Measurements from ENCODE around the gene PSMF1.

PSMF1 gene, protein sequence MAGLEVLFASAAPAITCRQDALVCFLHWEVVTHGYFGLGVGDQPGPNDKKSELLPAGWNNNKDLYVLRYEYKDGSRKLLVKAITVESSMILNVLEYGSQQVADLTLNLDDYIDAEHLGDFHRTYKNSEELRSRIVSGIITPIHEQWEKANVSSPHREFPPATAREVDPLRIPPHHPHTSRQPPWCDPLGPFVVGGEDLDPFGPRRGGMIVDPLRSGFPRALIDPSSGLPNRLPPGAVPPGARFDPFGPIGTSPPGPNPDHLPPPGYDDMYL

DNA sequence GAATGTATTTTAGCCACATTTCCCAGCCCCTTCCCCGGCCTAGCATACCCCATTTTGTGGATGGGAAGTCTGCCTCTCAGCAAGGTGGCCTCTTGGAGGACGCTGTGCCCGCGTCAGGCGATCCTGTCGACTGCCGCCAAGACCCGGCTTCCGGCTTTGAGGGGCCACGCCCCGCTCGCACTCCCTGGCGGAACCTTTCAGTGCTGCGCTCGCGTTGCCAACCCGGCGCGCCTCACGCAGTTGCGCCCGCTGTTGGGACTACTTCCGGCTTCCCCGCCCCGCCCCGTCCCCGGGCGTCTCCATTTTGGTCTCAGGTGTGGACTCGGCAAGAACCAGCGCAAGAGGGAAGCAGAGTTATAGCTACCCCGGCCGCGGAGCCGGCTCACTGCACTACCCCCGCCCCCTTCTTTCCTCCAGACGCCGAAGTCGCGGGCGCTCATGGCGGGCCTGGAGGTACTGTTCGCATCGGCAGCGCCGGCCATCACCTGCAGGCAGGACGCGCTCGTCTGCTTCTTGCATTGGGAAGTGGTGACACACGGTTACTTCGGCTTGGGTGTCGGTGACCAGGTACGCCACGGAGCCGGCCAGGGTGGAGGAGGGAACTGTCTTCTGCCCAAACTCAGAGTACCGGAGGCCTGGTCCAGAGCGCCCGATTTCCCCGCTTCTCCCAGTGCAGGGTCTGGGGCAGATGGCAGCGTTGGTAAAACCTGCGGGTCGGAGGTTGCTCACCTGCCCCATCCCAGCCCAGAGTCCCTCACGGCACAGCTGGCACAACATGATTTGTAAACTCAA, at the start of gene PSMF1:
PSMF1 (plus strand) TSS at position 267 of the 792 bp plus-strand sequence; CDS start at position 439, 172 bp downstream.
- DNase-seq (ENCODE audit: low spot score) = peak; percentile 90

DNA sequence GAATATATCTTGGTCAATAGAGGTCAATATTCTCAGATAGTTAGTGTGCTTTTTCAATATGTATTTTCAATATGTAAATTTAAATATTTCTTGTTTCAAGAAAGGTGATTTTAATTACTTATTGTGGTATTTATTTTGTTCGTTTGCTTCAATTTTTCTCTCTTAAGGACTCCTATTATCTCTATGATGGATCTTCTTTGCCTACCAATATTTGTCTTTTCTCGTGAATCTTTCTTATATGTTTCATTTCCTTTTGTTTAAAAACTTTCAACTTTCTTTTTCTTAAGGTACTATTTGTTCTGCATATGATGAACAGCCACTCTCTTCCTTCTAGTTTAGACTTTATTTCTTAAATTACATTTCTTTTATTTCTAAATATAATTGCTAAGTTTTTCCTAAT, 46.1 kb upstream of the PSMF1 start:
- no peak for DNase-seq (ENCODE audit: low spot score)

DNA sequence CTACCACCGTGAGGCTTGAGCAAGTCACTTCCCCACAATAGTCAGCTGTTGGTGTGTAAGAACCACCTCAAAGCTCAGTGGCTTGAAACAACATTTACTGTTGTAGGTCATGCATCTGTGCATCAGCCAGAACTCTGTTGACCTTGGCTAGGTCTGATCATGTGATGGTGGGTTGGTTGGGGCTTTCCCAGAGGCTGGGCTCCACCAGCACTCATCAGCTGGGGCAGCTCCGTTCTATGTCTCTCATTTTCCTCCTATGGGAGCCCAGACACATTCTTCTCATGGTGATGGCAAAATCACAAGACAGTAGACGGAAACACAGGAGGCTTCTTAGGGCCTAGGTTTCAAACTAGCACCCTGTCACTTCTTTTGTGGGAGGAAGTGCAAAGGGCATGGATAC, 42.8 kb upstream of the PSMF1 start:
- no peak for DNase-seq (ENCODE audit: low spot score)

DNA sequence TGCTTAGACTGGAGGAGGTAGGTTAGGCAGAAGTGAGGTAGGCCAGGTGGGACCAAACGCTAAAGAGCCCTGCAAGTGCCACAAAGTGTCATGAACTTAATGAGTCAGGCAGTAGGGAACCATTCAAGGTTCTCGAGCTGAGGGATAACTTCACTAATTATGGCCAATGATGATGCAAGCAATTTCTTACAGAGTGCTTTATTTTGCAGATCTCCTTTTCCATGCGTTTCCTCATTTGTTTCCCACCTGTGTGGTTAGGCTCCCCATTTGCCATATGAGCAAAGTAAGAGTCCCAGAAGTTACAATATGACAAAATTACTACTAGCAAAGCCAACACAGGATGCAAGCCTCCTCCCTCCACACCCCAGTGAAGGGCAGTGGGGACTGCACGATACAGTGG, 36.5 kb upstream of the PSMF1 start:
- DNase-seq (ENCODE audit: low spot score) = no peak

DNA sequence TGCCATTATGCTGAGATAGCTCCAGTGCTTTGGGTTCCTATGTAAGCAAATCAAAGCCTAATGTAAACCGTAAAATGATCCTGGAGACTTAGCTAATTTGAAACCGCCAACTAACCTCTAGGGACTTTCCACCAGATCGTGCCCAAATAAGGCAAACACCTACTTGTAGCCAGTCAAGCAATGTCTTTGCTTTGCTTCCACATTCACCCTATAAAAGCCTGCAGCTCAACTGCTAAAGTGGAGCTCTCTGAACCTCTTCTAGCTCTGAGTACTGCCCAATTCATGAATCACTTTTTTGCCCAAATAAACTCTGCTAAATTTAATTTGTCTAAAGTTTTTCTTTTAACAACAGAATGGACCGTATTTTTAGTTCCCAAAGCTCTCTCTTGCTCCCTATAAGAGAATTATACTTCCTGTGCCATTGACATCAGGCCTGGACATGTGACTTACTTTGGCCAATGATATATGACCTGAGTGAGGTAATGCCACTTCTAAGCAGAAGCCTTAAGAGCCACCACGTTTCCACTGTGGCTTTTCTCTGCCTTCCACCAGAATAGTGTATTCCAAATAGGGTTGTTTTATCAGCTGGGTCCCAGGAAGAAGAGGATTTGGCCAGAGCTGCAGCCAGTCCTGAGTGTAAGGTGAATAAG, 34.8 kb upstream of the PSMF1 start:
- no peak for DNase-seq (ENCODE audit: low spot score)

DNA sequence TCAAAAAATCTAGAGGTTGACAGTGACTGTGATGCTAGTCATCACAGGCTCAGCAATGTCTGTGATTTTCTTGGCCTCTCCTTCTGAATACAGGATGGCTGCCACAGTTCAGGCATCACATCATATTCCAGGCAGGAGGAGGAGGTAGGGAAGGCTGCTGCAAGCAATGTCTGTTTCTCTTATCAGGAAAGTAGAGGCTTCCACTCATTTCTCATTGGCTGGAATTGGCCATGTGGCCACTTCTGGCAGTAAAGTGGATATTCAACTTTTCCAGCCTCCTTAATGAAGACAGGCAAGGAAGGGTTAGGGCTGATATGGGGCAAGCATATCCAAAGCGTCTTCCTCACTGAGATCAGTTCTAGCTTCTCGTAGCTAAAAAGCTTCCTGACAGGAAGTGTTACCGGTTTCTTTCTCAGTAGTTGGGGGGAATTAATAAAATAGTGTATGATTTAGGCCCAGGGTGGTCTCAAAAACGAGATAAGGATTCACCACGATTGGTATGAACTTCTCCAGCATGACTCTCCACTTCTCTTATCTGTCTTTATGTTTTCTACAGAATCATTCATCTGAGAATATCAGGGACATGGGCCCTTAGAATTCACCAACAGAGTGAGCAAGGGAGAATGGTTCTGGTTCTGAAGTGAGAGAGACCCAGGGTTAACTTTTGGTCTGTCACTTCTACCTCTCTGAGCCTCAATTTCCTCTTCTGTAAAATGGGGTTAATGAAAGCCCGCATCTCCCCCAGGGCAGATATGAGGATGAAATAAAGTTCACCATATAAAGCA, 32.7 kb upstream of the PSMF1 start:
- no peak for DNase-seq (ENCODE audit: low spot score)

DNA sequence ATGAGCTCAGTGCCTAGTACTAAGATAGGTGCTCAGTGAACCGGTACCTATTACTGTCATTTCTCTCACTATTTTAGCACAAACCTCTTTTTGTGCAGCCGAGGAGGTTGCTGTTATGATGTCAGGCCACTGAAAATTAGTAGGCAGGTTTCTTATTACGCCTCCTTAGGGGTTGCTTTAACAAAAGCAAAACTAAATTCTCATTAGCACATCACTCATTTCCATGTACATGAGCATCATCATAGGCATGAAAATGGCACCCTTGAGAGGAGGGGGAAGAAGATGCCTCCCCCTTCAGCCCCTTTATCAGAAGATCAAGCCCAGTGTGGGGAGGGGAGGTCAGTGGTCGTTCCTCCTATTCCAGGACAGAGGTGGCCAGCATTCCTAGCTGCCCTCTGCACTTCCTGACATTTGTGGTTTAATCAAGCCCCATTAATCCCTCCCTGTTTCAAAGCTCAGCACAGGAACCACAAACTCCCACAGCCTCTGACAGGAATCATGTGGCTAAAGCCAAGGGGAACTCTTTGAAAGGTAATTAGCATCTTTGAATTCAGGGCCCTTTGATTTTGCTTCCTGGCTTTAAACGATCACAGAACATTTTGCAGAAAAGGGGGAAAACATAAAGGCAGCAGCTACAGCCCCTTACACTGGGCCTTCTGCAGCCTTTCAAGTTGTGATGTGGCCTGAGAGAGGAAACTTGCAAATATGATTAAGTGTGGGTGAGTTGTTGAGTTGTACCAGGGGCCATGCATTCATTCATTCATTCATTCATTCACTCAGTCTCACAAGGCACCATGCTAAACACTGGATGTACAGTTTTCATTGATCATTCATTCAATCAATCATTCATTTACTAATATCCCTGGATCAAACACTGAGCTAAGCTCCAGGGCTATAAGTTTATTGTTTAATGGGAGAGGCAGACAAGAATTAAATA, 31.9 kb upstream of the PSMF1 start:
- no peak for DNase-seq (ENCODE audit: low spot score)

DNA sequence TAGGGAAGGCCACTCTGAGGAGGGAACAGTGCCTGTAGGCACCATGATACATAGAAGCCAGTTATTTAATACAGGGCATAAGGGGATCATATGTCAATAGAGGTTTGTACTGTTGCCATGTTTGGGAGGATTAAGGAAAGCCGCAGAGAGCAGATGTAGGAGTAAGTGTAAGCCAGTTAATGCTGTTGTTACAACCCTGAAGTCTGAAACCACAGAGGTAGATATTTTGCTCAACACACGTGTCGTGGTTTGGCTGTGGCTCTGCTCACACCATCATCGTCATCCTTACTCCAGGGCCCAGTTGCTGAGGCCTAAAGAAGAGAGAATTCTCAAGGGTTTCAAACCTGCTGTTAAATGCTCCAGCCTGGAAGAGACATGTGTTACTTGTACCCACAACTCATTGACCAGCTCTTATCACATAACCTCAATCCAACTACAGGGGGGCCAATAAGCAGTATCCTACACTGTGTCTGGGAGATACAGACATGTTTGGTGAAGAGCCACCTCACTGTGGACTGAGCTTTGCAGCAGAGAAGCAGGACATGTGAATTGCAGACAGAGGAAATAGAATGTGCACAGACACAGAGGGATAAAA, 31.0 kb upstream of the PSMF1 start:
- DNase-seq (ENCODE audit: low spot score) = no peak

DNA sequence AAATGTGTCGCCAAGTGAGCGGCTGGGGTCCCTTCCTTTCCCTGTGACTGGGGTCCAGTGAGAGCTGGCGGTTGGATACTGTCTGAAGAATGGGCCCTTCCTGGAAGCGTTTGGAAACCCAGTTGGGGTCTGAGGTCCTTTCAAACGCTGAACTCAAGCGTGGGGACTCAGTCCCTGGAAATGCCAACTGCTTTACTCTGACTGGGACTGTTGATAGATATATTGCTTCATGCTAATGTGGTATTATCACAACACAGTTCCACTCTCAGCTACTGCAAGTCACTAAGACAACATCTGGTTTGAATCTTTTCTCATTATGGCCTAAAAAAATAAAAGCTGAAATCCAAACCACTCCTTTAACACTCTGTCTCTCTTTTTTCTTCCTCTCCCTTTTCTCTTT, 23.7 kb upstream of the PSMF1 start:
- no peak for DNase-seq (ENCODE audit: low spot score)

DNA sequence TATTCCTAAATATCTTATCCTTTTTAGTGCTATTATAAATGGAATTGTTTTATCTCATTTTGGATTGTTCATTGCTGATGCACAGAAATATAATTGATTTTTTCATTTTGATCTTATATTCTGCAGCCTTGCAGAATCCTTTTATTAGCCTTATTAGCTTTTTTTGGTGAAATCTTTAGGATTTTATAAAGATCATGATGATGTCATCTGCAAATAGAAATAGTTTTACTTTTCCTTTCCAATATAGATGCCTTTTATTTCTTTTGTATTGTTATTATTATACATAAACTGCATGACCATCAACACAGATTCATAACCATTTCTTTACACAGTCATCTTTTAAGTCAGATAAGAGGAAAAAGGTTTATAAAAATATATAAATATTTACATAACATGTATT, 16.9 kb upstream of the PSMF1 start:
- DNase-seq (ENCODE audit: low spot score) = no peak

DNA sequence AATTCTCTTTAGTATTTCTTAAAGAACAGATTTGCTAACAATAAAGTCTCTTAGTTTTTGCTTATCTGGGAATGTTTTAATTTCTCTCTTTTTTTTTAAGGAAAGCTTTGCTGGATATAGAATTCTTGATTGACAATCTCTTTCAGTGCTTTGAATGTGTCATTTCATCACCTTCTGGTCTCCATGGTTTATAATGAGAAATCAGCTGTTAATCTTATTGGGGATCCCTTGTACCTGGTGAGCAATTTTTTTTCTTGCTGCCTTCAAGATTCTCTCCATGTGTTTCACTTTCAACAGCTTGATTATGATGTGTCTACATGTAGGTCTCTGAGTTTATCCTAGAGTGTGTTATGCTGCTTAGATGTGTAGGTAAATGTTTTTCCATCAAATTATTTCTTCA, 16.4 kb upstream of the PSMF1 start:
- DNase-seq (ENCODE audit: low spot score) = no peak

DNA sequence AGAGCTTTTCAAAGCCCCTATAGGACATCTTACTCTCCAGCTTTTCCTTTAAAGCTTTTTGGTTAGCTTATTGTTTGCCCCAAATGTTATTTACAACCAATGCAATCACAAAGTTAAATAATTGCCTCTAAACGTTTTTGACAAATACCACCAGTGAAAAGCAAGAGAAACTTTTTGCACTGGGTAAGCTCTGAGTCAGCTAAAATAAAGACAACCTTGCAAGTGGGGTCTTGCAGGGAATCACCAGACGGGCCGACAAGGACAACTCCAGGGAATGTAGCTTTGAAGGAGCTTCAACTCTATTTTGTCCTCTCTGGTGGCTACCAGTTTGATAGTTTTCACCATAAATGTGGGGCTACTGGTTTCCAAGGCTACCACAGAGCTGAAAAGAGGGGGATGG, 14.7 kb upstream of the PSMF1 start:
- no peak for DNase-seq (ENCODE audit: low spot score)

DNA sequence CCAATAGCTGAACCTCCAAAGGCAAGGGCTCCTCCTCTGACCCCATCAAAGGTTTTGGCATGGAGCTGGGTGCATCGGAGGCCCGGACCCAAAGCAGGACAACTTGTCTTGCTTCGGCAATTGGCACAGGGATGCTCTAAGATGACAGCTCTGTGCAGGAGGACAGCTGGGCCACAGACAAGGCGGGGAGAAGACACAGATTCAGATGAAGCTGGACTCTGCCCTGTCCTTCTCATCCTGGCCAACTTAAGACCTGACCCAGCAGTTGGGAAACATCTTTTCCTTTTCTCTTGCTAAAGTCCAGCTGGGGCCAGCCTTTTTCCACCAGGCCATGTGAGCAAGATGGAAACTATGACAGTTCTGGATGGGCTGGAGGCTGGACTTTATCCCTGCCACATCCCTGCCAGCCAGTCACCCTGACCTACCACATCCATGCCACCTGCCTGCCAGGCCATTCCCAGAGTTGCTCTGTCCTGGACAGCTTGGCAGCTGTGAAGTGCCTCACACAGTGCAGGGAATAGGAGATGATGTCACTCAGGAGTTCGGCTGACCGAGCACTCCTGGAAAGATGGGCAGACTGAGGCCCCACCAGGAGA, 12.7 kb upstream of the PSMF1 start:
- DNase-seq (ENCODE audit: low spot score) = no peak

DNA sequence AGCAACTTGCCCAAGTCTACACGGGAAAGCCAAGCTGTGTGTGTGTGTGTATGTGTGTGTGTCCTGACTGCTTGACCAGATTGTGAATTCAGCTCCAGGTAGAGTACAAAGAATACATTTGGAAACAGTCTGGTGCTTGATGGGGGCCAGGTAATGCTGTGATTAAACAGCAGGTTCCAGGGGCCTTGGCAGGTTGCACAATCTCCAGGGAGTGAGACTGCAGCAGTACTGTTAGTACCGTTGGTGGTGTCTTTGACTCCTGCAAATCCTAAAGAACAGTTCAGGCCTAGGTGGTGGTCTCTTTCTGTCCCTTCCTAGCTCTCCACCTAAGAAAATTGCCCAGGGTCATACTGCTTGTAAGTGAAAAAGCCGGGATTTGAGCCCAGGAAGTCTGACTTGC, 11.2 kb upstream of the PSMF1 start:
- no peak for DNase-seq (ENCODE audit: low spot score)

DNA sequence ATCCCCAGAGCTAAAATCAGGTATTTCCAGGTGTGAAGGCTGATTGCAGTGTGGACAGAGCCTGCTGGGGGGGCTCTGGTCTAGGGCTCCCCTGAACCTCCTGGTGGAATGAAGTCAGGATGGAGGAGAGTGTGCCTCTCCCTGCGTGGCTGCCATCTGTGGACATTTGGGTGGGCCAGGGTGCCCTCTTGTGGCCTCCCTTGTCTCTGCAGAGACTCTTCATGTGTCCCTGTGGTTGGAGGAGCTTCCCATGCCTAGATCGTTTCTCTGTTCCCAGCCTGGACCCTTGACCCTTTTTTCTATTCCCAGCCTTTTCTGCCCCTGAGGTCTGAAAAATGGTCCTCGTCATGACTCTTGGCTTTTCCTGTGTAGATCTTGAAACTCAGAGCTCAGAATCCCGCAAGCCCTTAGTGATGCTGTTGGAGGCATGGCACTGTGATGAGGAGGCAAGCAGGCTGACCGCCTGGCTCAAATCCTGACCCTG, 9.9 kb upstream of the PSMF1 start:
- DNase-seq (ENCODE audit: low spot score) = peak; percentile 48

DNA sequence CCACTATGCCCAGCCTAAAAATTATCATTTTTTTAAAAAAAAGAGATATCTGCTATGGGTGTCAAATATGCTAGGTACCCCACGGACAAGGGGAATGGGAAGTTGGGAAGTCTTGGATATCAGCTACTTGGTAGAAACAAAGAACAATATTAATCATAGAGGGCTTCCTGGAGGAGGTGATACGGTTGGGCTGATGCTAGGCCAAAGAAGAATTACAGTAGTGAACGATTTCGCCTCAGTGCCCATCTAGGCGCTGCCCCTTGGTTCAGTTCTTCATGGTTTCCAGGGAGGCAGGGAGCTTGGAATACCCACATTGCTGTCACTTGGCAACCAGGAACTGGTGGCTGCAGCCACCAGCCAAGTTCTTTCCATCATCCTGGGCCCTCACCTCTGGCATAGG, 5.5 kb upstream of the PSMF1 start:
- DNase-seq (ENCODE audit: low spot score) = no peak

DNA sequence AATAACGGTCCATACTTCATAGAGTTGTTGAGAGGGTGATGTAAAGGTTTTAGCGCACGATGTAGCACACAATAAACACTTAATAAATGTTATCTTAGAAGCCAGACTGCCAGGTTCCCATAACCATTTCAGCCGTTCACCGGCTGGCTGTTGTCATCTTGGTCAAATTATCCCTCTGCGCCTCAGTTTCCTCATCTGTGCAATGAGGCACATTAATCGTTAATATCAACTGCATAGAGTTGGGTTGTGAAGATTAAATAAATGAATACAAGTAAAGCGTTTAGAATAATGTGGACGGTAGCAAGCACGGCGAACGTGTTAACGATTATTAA, 432 bp upstream of the PSMF1 start:
- no peak for DNase-seq (ENCODE audit: low spot score)

DNA sequence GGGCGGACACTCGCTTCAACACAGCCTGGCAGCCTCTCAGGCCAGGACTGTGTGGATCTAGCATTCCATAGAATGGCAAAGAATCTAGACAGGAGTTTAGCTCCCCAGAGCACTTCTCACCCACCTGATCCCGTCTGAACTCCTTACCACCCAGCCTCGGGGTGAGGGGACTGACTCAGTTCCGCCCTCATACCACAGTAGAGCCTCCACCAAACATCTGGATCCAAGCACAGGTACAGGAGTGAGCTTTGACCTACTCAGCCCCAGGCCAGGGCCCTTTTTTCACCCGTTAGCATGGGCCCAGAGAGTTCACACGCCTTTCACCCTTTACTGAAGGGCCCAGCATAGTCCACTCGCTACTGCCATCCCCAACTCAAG, 715 bp downstream of the PSMF1 start:
- DNase-seq (ENCODE audit: low spot score) = no peak

DNA sequence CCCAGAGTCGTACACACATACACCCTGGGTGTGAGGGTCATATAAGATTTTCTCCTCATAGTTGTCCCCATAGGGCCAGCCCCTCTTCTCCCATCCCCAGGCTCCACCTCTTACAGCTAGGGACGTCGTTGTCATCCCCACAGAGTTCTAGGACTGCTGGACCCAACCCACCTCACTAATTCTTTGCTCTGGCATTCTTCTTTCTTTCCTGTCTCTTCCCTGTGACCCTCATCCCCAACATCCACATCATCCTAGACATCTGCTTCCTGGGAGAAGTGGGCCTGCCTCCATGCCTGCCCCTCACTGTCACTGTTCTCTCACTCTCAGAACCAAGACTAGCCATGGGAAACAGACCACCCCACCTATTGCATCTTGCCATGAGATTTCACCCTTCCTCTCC, 1.1 kb downstream of the PSMF1 start:
- DNase-seq (ENCODE audit: low spot score) = no peak

DNA sequence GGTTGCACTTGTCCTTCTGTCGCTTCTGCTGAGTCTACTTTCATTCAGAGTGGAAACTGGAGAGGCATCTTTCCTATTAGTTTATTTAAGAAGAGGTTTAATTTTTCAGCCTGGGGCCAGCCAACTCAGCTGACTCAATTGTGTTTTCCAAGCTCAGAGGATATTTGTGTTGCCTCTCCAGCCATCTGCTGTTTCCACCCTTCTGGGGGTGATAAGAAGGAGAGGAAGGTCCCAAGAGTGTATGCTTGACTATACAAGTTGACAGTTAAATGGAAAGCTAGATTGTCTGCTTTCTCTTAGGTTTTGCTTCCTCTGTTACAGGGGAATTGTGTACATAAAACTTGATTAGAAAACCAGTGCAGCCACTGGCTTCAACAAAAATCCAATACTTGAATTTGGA, 3.0 kb downstream of the PSMF1 start:
- DNase-seq (ENCODE audit: low spot score) = no peak

Measured in kidney capillary endothelial cell (primary cell).